Measurements from ENCODE around the gene ELOVL7.
"Not testable (repeated sequence)": the region's sequence is repeated elsewhere in the genome, so short reads cannot be mapped to it uniquely, and the experiment has no call there.

The ELOVL7 gene

DNA sequence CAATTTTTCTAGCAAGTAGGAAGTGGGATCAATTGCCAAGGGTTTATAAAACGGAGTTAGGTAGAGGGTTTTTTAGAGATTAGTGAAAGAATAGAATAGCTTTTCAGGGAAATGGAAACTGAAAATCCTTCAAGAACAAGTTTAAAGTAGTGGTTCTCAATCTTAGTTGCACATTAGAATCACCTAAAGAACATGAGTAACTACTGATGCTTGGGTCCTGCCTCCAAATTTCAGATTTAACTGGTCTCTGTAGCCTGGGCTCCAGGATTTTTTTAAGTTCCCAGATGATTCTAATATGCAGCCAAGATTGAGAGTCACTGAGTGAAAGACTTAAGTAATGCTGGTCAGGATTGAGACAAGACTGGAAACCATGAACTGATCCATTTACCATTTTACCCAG lies 20.5 kb downstream of the ELOVL7 start:
- DNase-seq (ENCODE audit: extremely low read depth, low read depth), result no peak
- no peak overlapping the region for H3K4me3 ChIP-seq (replicated peaks; ENCODE audit: low read depth, low read length)
- TF ChIP-seq CTCF (IDR thresholded peaks at IDR 0.05; ENCODE audit: low read depth, low read length, missing control alignments), result no peak

GRCh38 chr5:60822285-60822556 lies 21.8 kb downstream of the ELOVL7 start:
- H3K4me3 ChIP-seq (replicated peaks; ENCODE audit: low read depth, low read length), result no peak overlapping the region
- no peak for TF ChIP-seq CTCF (IDR thresholded peaks at IDR 0.05; ENCODE audit: low read depth, low read length, missing control alignments)
- DNase-seq (ENCODE audit: extremely low read depth, low read depth), result no peak

DNA sequence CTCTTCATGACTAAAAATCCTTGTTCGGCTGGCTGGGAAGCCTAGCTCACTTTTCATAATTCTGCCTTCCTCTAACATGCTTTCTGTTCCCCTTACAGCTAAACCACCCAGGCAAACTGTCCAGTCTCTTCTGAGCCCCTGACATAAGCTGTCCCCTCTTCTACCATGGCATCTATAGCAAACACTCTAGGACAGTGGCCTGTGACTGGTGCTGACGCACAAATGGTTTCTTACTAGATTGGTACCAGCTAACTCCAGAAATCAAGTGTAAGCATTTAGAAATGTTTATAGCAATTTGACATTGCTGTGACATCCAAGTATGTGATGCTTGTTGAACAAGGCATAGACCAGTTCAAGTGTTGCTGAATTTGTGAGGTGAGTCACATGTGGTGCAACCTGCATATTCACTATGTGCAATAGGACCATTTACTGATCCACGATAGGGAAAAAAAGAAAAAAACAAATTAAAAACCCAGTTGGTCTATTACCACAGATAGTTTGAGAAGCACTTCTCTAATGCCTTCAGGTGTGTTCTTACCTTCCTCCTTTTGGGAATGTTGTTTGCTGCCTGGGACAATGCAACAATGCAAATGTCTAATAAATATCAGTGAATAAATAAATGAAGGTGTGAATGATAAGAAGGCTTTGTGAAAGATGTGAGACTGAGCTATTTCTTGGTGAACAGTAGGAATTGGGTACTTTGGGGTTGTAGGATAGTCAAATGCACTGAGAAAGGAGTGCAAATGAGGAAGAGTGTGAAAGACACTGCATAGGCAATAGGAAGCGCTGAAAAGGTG lies 22.4 kb downstream of the ELOVL7 start:
- no peak for TF ChIP-seq CTCF (IDR thresholded peaks at IDR 0.05; ENCODE audit: low read depth, low read length, missing control alignments)
- H3K4me3 ChIP-seq (replicated peaks; ENCODE audit: low read depth, low read length), result no peak overlapping the region
- DNase-seq (ENCODE audit: extremely low read depth, low read depth), result no peak

DNA sequence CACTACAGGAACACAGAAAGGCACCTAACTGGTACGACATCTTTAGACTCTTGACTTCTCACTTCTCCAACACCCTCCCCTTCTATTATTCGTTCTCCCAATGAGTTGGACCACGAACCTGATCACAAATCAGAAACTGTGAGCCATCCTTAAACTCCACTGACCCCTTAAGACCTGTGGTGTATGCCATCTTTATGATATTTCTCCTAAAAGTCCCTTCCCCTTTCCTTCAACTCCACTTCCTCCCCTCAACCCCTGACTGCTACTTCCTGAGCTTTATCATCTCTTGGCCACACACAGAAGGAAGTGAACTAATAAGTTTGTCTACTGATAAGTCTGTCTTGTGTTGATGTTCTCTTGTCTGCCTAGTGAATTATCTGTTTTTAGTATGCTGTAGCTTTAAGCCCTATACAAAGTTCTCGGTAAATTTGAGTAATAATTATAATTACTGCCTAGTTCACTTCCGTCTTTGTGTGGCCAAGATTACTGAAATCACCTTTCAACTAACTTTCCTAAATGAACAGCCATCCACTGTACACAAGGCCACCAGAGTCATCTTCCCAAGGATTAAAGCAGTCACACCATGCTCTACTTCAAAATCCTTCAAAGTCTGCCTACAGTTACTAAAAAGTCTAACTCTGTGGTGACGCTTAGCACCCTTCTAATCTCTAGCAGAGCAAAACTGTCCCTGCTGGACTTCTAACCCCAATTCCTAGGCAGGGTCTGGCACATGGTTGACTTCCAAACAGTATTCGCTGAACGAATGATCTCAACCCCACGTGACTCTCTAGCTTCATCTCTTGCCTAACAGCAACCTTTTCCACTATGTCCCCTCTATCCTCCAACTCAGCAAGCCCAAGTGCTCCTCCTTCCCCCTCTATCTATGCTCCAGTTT lies 23.2 kb downstream of the ELOVL7 start:
- no peak for TF ChIP-seq CTCF (IDR thresholded peaks at IDR 0.05; ENCODE audit: low read depth, low read length, missing control alignments)
- DNase-seq (ENCODE audit: extremely low read depth, low read depth), result no peak
- no peak overlapping the region for H3K4me3 ChIP-seq (replicated peaks; ENCODE audit: low read depth, low read length)

DNA sequence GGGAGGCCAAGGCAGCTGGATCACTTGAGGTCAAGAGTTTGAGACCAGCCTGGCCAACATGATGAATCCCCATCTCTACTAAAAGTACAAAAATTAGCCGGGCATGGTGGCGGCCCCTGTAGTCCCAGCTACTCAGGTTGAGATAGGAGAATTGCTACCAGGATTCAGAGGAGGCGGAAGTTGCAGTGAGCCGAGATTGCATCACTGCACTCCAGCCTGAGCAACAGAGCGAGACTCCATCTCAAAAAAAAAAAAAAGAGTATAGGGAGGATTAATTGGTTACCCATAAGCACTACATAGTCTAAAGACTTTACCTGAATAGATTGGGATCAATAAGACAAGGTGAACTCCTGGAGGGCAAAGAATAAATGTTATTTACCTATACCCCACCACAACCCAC lies 27.9 kb downstream of the ELOVL7 start:
- DNase-seq (ENCODE audit: extremely low read depth, low read depth); H3K4me3 ChIP-seq (replicated peaks; ENCODE audit: low read depth, low read length): not testable (repeated sequence)

DNA sequence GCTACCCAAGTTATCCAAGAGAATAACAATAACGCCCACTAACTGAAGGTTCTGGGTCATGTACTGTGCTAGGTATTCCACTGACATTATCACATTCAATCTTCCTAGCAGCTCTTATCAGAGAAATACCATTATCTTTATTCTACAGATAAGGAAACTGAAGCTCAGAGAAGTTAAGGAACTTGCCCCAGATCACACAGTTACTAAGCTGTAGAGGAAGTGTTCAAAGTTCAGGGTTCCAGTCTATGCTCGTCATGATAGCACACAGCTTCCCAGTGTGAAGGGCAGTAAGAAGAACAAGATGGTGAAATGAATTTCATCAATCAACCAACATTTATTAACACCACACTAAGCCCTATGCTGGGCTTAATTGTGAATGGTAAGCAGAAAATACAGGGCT lies 29.6 kb downstream of the ELOVL7 start:
- no peak overlapping the region for H3K4me3 ChIP-seq (replicated peaks; ENCODE audit: low read depth, low read length)
- TF ChIP-seq CTCF (IDR thresholded peaks at IDR 0.05; ENCODE audit: low read depth, low read length, missing control alignments), result no peak
- no peak for DNase-seq (ENCODE audit: extremely low read depth, low read depth)

- no peak for DNase-seq (ENCODE audit: extremely low read depth, low read depth)
- H3K4me3 ChIP-seq (replicated peaks; ENCODE audit: low read depth, low read length), result no peak overlapping the region
- no peak for TF ChIP-seq CTCF (IDR thresholded peaks at IDR 0.05; ENCODE audit: low read depth, low read length, missing control alignments)
These were observed 31.6 kb downstream of the ELOVL7 start for GRCh38 chr5:60812426-60812825.
